HUES48 (cell line): Measurements from ENCODE around the gene HSPA1B.
"Not testable (repeated sequence)": the region's sequence is repeated elsewhere in the genome, so short reads cannot be mapped to it uniquely, and the experiment has no call there.

Experiments used
- H3K27ac ChIP-seq: one replicate; pipeline ENCODE4 v1.7.0; 2013; ENCODE audit warnings: low read depth, low read length, inconsistent platforms
- H3K27me3 ChIP-seq: 2 replicates; pipeline ENCODE4 v1.6.1; 2013; ENCODE audit warnings: mild to moderate bottlenecking, low read length; ENCODE audit not compliant: control insufficient read depth, insufficient read depth
- H3K36me3 ChIP-seq: 2 replicates; pipeline ENCODE4 v1.6.1; 2013; ENCODE audit warnings: low read length; ENCODE audit not compliant: control insufficient read depth, insufficient read depth
- H3K4me1 ChIP-seq: 2 replicates; pipeline ENCODE4 v1.6.1; 2013; ENCODE audit warnings: mild to moderate bottlenecking, low read length; ENCODE audit not compliant: control insufficient read depth, insufficient read depth
- H3K4me3 ChIP-seq: 2 replicates; pipeline ENCODE4 v1.5.1; 2013; ENCODE audit warnings: mild to moderate bottlenecking, low read depth, low read length
- H3K9ac ChIP-seq: 2 replicates; pipeline ENCODE4 v1.6.1; 2013; ENCODE audit warnings: mild to moderate bottlenecking, low read depth, low read length, moderate library complexity
- H3K9me3 ChIP-seq: 2 replicates; pipeline ENCODE4 v1.6.1; 2013; ENCODE audit warnings: low read length; ENCODE audit not compliant: control insufficient read depth, insufficient read depth

The HSPA1B gene

GRCh38 chr6:31831350-31832215 is 4.0 kb downstream of the HSPA1B start:
- Histone ChIP-seq H3K9me3 (no peaks in the 10 kb centered on the region), H3K4me3 (peak overlapping the region; percentile 71; the same call in 1 of the 2 replicates), H3K27me3 (no peaks in the 10 kb centered on the region), H3K9ac (no peak overlapping the region), H3K27ac (no peak overlapping the region), H3K4me1 (peaks cover 6% of the 10 kb centered on the region; the same call in 1 of the 2 replicates), H3K36me3 (peaks cover 10% of the 10 kb centered on the region)

- peaks cover 7% of the 10 kb centered on the region for H3K4me1 ChIP-seq
- H3K9me3 ChIP-seq: no peaks in the 10 kb centered on the region
- peaks cover 40% of the 10 kb centered on the region for H3K36me3 ChIP-seq
- H3K27ac ChIP-seq: peak overlapping the region; percentile 98
- peak overlapping the region; percentile 95 for H3K9ac ChIP-seq
- no peaks in the 10 kb centered on the region for H3K27me3 ChIP-seq
- peak overlapping the region; percentile 91 for H3K4me3 ChIP-seq
These were observed 7.1 kb downstream of the HSPA1B start for GRCh38 chr6:31834367-31835250.

DNA sequence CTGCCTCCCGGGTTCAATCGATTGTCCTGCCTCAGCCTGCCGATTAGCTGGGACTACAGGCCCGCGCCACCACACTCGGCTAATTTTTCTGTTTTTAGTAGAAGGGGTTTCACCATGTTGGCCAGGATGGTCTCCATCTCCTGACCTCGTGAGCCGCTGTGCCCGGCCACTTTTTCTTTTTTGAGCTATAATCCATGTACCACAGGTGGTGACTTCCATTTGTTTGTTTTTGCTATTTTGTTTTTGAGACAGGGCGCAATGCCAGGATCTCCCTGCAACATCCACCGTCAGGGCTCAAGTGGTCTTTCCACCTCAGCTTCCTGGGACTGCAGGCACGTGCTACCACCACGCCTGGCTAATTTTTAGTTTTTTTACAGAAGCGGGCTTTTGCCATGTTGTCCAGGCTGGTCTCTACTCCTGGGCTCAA is 8.5 kb downstream of the HSPA1B start:
- peak overlapping the region; percentile 91 for H3K4me3 ChIP-seq
- H3K27me3 ChIP-seq: no peaks in the 10 kb centered on the region
- peak overlapping the region; percentile 98 for H3K27ac ChIP-seq
- peaks cover 54% of the 10 kb centered on the region for H3K36me3 ChIP-seq
- no peaks in the 10 kb centered on the region for H3K9me3 ChIP-seq
- peak overlapping the region; percentile 95 for H3K9ac ChIP-seq
- H3K4me1 ChIP-seq: peaks cover 7% of the 10 kb centered on the region

- Histone ChIP-seq H3K27ac (peak overlapping the region; percentile 98), H3K4me1 (peaks cover 7% of the 10 kb centered on the region), H3K9me3 (no peaks in the 10 kb centered on the region), H3K9ac (peak overlapping the region; percentile 95), H3K27me3 (no peaks in the 10 kb centered on the region), H3K36me3 (peaks cover 54% of the 10 kb centered on the region), H3K4me3 (peak overlapping the region; percentile 91)
These were observed 9.2 kb downstream of the HSPA1B start for GRCh38 chr6:31836474-31837368.

GRCh38 chr6:31837369-31838113 is 10.0 kb downstream of the HSPA1B start:
- peaks cover 7% of the 10 kb centered on the region for H3K4me1 ChIP-seq
- H3K36me3 ChIP-seq: peaks cover 54% of the 10 kb centered on the region
- peak overlapping the region; percentile 98 for H3K27ac ChIP-seq
- H3K27me3 ChIP-seq: no peaks in the 10 kb centered on the region
- H3K9ac ChIP-seq: peak overlapping the region; percentile 95; the same call in 1 of the 2 replicates
- H3K4me3 ChIP-seq: peak overlapping the region; percentile 91
- H3K9me3 ChIP-seq: no peaks in the 10 kb centered on the region

DNA sequence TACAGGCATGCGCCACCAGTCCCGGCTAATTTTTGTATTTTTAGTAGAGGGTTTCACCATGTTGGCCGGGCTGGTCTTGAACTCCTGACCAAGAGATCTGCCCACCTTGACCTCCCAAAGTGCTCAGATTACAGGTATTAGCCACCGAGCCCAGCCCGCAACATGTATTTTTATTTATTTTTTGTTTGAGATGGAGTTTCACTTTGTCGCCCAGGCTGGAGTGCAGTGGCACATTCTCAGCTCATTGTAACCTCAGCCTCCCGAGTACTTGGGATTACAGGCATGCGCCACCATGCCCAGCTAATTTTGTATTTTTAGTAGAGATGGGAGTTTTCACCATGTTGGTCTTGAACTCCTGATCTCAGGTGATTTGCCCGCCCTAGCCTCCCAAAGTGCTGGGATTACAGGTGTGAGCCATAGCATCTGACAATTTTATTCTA is 10.6 kb downstream of the HSPA1B start:
- Histone ChIP-seq H3K4me3 (peak overlapping the region; percentile 91), H3K36me3 (peaks cover 54% of the 10 kb centered on the region)
- H3K9me3 ChIP-seq, H3K27ac ChIP-seq, H3K27me3 ChIP-seq, H3K9ac ChIP-seq, H3K4me1 ChIP-seq: not testable (repeated sequence)

- H3K4me1 ChIP-seq: peaks cover 7% of the 10 kb centered on the region
- no peak overlapping the region for H3K4me3 ChIP-seq
- no peaks in the 10 kb centered on the region for H3K27me3 ChIP-seq
- H3K9ac ChIP-seq: no peak overlapping the region
- H3K27ac ChIP-seq: peak overlapping the region; percentile 18
- peaks cover 54% of the 10 kb centered on the region for H3K36me3 ChIP-seq
- H3K9me3 ChIP-seq: no peaks in the 10 kb centered on the region
These were observed 11.4 kb downstream of the HSPA1B start for GRCh38 chr6:31838968-31839367.

GRCh38 chr6:31839779-31840126 is 12.2 kb downstream of the HSPA1B start:
- not testable (repeated sequence) for H3K9me3 ChIP-seq, H3K9ac ChIP-seq, H3K4me1 ChIP-seq, H3K4me3 ChIP-seq, H3K27me3 ChIP-seq
- H3K27ac ChIP-seq: peak overlapping the region; percentile 28
- H3K36me3 ChIP-seq: peaks cover 54% of the 10 kb centered on the region

DNA sequence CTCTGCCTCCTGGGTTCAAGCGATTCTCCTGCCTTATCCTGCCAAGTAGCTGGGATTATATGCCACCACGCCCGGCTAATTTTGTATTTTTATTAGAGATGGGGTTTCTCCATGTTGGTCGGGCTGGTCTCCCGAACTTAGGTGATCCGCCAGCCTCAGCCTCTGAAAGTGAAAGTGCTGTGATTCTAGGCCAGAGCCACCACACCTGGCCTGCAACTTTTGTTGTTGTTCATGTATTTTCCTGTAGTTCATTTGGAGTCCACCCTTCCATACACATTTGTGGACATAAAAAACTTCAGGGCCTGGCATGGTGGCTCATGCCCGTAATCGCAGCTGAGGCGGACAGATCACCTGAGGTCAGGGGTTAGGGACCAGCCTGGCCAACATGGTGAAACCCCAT is 14.5 kb downstream of the HSPA1B start:
- Histone ChIP-seq H3K36me3 (peaks cover 40% of the 10 kb centered on the region), H3K4me1 (peaks cover 3% of the 10 kb centered on the region)

GRCh38 chr6:31844507-31844906 is 17.0 kb downstream of the HSPA1B start:
- H3K4me3 ChIP-seq: no peak overlapping the region
- no peaks in the 10 kb centered on the region for H3K27me3 ChIP-seq
- no peak overlapping the region for H3K9ac ChIP-seq
- no peaks in the 10 kb centered on the region for H3K9me3 ChIP-seq
- no peak overlapping the region for H3K27ac ChIP-seq
- peaks cover 15% of the 10 kb centered on the region for H3K36me3 ChIP-seq
- H3K4me1 ChIP-seq: no peaks in the 10 kb centered on the region

More for the DNA sequence above, 14.5 kb downstream of the HSPA1B start:
- Histone ChIP-seq H3K4me3 (no peak overlapping the region), H3K9ac (no peak overlapping the region), H3K9me3 (no peaks in the 10 kb centered on the region), H3K27ac (peak overlapping the region; percentile 18), H3K27me3 (no peaks in the 10 kb centered on the region)
